ENCODE results near the gene CEMIP. TPM values are rescaled to one million over a fixed set of nuclear protein-coding genes. Genes with fewer than 3 reads are reported as not detected.

The CEMIP gene
- total and polyA plus RNA-seq, 10 of the 15 experiments (the other 5 are each of a cell fraction or from before 2014, with no cell fraction given): 0.01 to 0.44 (median 0.16) TPM; not detected in 6

DNA sequence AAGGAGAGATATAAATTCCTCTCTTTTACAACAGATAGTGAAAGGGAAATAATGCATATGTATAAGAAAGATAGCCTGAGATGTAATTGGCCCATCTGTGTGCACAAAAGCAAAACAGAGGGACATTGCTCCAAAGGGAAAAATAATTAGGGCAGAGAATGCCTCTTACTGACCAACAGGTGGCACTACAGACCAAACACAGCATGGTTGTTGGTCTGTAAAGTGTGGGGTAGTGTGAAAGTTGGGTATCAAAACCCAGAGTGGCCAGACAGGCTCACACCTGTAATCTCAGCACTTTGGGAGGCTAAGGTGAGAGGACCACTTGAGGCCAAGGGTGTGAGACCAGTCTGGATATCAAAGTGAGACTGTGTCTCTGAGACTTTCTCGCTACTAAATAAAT, 217.1 kb downstream of the CEMIP start:
- Histone ChIP-seq H2AFZ (ENCODE audit: control insufficient read depth, low read depth, low read length) (no peak overlapping the region), H3K4me3 (no peak overlapping the region), H3K4me1 (ENCODE audit: control insufficient read depth, insufficient read depth, low read length) (peaks cover 13% of the 10 kb centered on the region), H3K79me2 (ENCODE audit: control insufficient read depth, insufficient read depth, low read length) (peaks cover 10% of the 10 kb centered on the region), H3K36me3 (ENCODE audit: control insufficient read depth in 2 of 2, insufficient read depth in 2 of 2, low read length in 1 of 2) (no peaks in the 10 kb centered on the region), H3K4me2 (ENCODE audit: control insufficient read depth, insufficient read depth) (no peak overlapping the region), H3K9me3 (replicated peaks; ENCODE audit: control insufficient read depth, insufficient read depth, low read length) (no peaks in the 10 kb centered on the region; the same call in 2 of the 3 replicates), H4K20me1 (ENCODE audit: control insufficient read depth, insufficient read depth) (no peaks in the 10 kb centered on the region), H3K27me3 (replicated peaks in 1 of 2; ENCODE audit: control insufficient read depth in 2 of 2, insufficient read depth in 2 of 2, low read length in 1 of 2) (no peaks in the 10 kb centered on the region), H3K9ac (ENCODE audit: control insufficient read depth, insufficient read depth, low read length) (no peak overlapping the region), H3K27ac (ENCODE audit: control insufficient read depth, insufficient read depth) (no peak overlapping the region)
- POLR2A ChIA-PET: interaction anchor here (0.6 to 0.7 kb wide), 3 partner anchors 48 to 331 kb away, joined by 3 to 7 read pairs (median 4); no protein-coding TSS in a partner anchor
- SMC1A ChIA-PET (ENCODE audit: uncharacterized antibody, unreplicated experiment): interaction anchor here (0.9 to 2.6 kb wide), 2 partner anchors 101 to 270 kb away, joined by 3 to 12 read pairs; no protein-coding TSS in a partner anchor
- no peak for DNase-seq (ENCODE audit: low read depth, low spot score)
- in situ Hi-C loops (cut with MboI) (loop anchor here (5.0 to 10.0 kb wide), 2 partner anchors 271 to 299 kb away; no protein-coding TSS in a partner anchor), intact Hi-C loops (cut with micrococcal nuclease; ENCODE audit: unreplicated experiment) (loop anchor here (1.0 kb wide), 2 partner anchors 112 to 270 kb away; no protein-coding TSS in a partner anchor)
- no TSS peak for BruUV-seq (replicated peaks)
- FAIRE-seq: no peak
- ATAC-seq: no peak
- RAD21 ChIA-PET (ENCODE audit: unreplicated experiment): no interaction called here
- no peak for TF ChIP-seq CEBPB (IDR thresholded peaks at IDR 0.05; ENCODE audit: borderline replicate concordance in 1 of 2, low read depth in 2 of 2, low read length in 2 of 2)
- TF ChIP-seq, protein P1, sequence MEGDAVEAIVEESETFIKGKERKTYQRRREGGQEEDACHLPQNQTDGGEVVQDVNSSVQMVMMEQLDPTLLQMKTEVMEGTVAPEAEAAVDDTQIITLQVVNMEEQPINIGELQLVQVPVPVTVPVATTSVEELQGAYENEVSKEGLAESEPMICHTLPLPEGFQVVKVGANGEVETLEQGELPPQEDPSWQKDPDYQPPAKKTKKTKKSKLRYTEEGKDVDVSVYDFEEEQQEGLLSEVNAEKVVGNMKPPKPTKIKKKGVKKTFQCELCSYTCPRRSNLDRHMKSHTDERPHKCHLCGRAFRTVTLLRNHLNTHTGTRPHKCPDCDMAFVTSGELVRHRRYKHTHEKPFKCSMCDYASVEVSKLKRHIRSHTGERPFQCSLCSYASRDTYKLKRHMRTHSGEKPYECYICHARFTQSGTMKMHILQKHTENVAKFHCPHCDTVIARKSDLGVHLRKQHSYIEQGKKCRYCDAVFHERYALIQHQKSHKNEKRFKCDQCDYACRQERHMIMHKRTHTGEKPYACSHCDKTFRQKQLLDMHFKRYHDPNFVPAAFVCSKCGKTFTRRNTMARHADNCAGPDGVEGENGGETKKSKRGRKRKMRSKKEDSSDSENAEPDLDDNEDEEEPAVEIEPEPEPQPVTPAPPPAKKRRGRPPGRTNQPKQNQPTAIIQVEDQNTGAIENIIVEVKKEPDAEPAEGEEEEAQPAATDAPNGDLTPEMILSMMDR (IDR thresholded peaks at IDR 0.05 in 2 of 3, conservative IDR thresholded peaks at IDR 0.05 in 1 of 3; ENCODE audit: control insufficient read depth in 2 of 3, extremely low read depth in 1 of 3, insufficient read depth in 1 of 3, low read depth in 3 of 3, low read length in 3 of 3): peak; percentile 59 to 64 (median 61); a peak in 5 of 6 replicates
- no peak for TF ChIP-seq STAT3 (IDR thresholded peaks at IDR 0.05; ENCODE audit: low read depth, low read length)
- peak; percentile 70 for TF ChIP-seq RAD21 (IDR thresholded peaks at IDR 0.05; ENCODE audit: insufficient read depth, low read depth, low read length)
- TF ChIP-seq KAT2A (conservative IDR thresholded peaks at IDR 0.05; ENCODE audit: control insufficient read depth, low read depth, low read length): no peak
- TF ChIP-seq ZSCAN29 (IDR thresholded peaks at IDR 0.05): no peak
- TF ChIP-seq SMC3 (IDR thresholded peaks at IDR 0.05; ENCODE audit: borderline replicate concordance, low read length): peak; percentile 54; the same call in 1 of the 2 replicates
- 100% methylated on average over 1 of the region's 1 CpG for WGBS (ENCODE audit: insufficient coverage, insufficient replicate concordance, low lambda C conversion rate, missing lambda C conversion rate)
- CTCF ChIA-PET: interaction anchor here (1.0 to 4.7 kb wide), 4 partner anchors 112 to 272 kb away, joined by 3 to 25 read pairs (median 11); no protein-coding TSS in a partner anchor

Measured in GM12878 (cell line).